ENCODE measurements around the gene MYL6. TPM values are rescaled to one million over a fixed set of nuclear protein-coding genes. Genes with fewer than 3 reads are reported as not detected.
A peak's percentile ranks its signal among the peaks of the same experiment; 100 is the strongest.

The MYL6 gene
- total RNA-seq, 6 experiments from 2014 or later = 409 to 644 (median 490) TPM

- DNase-seq (no peak), ATAC-seq (no peak)
- Histone ChIP-seq H3K27me3 (no peaks in the 10 kb centered on the region), H3K4me3 (peak overlapping the region in 2 of 3 donors; percentile 66 to 87), H3K27ac (peak overlapping the region; percentile 36 to 97 (median 89)), H3K36me3 (peaks cover 7 to 59% (median 26%) of the 10 kb centered on the region in 4 donors), H3K4me1 (peaks cover 0 to 28% (median 3%) of the 10 kb centered on the region in 4 donors), H3K9me3 (no peaks in the 10 kb centered on the region)
- TF ChIP-seq POLR2A (IDR thresholded peaks at IDR 0.05) (no peak), CTCF (IDR thresholded peaks at IDR 0.05) (no peak)
- WGBS (ENCODE audit: insufficient coverage, low coverage, low lambda C conversion rate, missing lambda C conversion rate) = 66% methylated on average over 7 of the region's 11 CpGs
- intact Hi-C loops (cut with DNase I) = no loop called here
These were observed 2.9 kb downstream of the MYL6 start for GRCh38 chr12:56160894-56161689.

- ATAC-seq = no peak
These were observed 3.7 kb downstream of the MYL6 start for GRCh38 chr12:56161690-56162351.

GRCh38 chr12:56162468-56163290 lies 4.5 kb downstream of the MYL6 start:
- Histone ChIP-seq H3K9me3 (no peaks in the 10 kb centered on the region), H3K36me3 (peaks cover 7 to 73% (median 30%) of the 10 kb centered on the region in 4 donors), H3K4me1 (peaks cover 0 to 22% (median 3%) of the 10 kb centered on the region in 4 donors), H3K4me3 (no peak overlapping the region), H3K27ac (no peak overlapping the region), H3K27me3 (no peaks in the 10 kb centered on the region)
- no peak for ATAC-seq
- DNase-seq = no peak
- no peak for TF ChIP-seq POLR2A (IDR thresholded peaks at IDR 0.05)
- TF ChIP-seq CTCF (IDR thresholded peaks at IDR 0.05) = no peak
- WGBS (ENCODE audit: insufficient coverage, low coverage, low lambda C conversion rate, missing lambda C conversion rate) = 61% methylated on average over 9 of the region's 11 CpGs
- intact Hi-C loops (cut with DNase I) = no loop called here

More at GRCh38 chr12:56161690-56162351, 3.7 kb downstream of the MYL6 start:
- WGBS (ENCODE audit: insufficient coverage, low coverage, low lambda C conversion rate, missing lambda C conversion rate) = 73% methylated on average over 7 of the region's 10 CpGs
- no peaks in the 10 kb centered on the region for H3K27me3 ChIP-seq
- H3K27ac ChIP-seq = peak overlapping the region in 2 of 3 donors; percentile 36 to 89
- TF ChIP-seq CTCF (IDR thresholded peaks at IDR 0.05) (no peak), POLR2A (IDR thresholded peaks at IDR 0.05) (no peak)
- H3K9me3 ChIP-seq = no peaks in the 10 kb centered on the region
- H3K4me3 ChIP-seq = no peak overlapping the region
- intact Hi-C loops (cut with DNase I) = no loop called here
- no peak for DNase-seq
- H3K4me1 ChIP-seq = peaks cover 0 to 28% (median 3%) of the 10 kb centered on the region in 4 donors
- peaks cover 7 to 65% (median 30%) of the 10 kb centered on the region in 4 donors for H3K36me3 ChIP-seq

GRCh38 chr12:56163533-56164344 lies 5.6 kb downstream of the MYL6 start:
- Histone ChIP-seq H3K27me3 (no peaks in the 10 kb centered on the region), H3K27ac (no peak overlapping the region), H3K36me3 (peaks cover 9 to 78% (median 30%) of the 10 kb centered on the region in 4 donors), H3K4me3 (no peak overlapping the region), H3K9me3 (no peaks in the 10 kb centered on the region), H3K4me1 (peaks cover 0 to 22% (median 3%) of the 10 kb centered on the region in 4 donors)
- TF ChIP-seq POLR2A (IDR thresholded peaks at IDR 0.05) (no peak), CTCF (IDR thresholded peaks at IDR 0.05) (no peak)
- ATAC-seq (peak in 1 of 4 donors; percentile 5), DNase-seq (no peak)
- intact Hi-C loops (cut with DNase I) = no loop called here
- 52% methylated on average over 4 of the region's 11 CpGs for WGBS (ENCODE audit: insufficient coverage, low coverage, low lambda C conversion rate, missing lambda C conversion rate)

Measured in right lobe of liver (tissue), 6 donors.